Retinal pigment epithelial cell (primary cell): ENCODE measurements around the gene ZNF26.

Experiments
- DNase-seq: peaks from one replicate; pipeline ENCODE4 v3.0.0-alpha.2; 2010; ENCODE audit warnings: low read depth
- H3K4me3 ChIP-seq: 2 replicates; pipeline ENCODE4 v1.5.1; 2011; ENCODE audit warnings: mild to moderate bottlenecking, low read length, control low read depth, moderate library complexity
- TF ChIP-seq, protein P1 (sequence below): conservative IDR thresholded peaks from 2 replicates; pipeline ENCODE4 v1.5.1; 2011; ENCODE audit warnings: low read depth, low read length, control low read depth, inconsistent platforms

Gene ZNF26

GRCh38 chr12:132946246-132946820 lies 39.8 kb upstream of the ZNF26 start:
- H3K4me3 ChIP-seq: no peak overlapping the region
- TF ChIP-seq, protein P1, sequence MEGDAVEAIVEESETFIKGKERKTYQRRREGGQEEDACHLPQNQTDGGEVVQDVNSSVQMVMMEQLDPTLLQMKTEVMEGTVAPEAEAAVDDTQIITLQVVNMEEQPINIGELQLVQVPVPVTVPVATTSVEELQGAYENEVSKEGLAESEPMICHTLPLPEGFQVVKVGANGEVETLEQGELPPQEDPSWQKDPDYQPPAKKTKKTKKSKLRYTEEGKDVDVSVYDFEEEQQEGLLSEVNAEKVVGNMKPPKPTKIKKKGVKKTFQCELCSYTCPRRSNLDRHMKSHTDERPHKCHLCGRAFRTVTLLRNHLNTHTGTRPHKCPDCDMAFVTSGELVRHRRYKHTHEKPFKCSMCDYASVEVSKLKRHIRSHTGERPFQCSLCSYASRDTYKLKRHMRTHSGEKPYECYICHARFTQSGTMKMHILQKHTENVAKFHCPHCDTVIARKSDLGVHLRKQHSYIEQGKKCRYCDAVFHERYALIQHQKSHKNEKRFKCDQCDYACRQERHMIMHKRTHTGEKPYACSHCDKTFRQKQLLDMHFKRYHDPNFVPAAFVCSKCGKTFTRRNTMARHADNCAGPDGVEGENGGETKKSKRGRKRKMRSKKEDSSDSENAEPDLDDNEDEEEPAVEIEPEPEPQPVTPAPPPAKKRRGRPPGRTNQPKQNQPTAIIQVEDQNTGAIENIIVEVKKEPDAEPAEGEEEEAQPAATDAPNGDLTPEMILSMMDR: no peak
- DNase-seq: no peak

DNA sequence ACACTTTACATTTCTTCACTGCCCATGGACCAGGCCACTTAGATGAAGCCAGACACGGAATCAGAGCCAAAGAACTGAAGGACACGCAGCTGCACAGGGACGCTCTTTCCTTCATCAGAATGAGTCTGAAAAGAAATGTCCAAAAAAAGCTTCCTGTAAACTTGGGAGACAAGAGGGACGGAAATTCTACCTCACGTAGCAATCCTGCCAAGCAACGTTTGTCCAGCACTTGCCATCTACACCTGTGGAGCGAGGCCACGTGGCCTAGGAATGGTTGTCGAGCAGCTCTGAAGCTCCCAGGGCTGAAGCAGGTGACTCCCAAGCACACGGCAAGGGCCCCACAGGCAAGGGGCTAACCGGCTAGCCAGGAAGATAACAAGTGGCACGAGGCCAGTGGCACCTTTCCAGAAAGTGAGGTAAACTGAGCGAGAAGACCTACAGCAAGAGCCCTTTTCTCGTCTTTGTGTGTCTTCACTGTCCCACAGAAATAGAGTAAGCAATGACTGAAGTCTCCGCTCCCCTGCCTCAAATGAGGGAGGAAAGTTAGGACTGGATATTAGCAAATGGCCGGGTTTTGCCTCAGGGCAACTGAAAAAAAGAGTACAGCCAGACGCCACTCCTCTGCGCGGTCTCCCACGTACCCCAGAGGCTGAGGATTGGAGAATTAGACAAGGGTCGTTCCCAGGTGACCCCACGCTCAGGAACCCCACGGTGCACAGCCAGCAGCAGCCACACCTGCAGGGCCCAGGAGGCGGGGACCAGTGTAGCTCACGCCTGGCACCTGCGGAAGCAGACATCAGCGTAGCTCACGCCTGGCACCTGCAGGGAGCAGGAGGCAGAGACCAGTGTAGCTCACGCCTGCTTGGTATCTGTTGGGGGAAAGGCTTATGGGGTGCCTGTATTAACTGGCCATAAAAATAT lies 37.8 kb upstream of the ZNF26 start:
- no peak overlapping the region for H3K4me3 ChIP-seq
- no peak for DNase-seq
- TF ChIP-seq, protein P1: no peak

- no peak for DNase-seq
- no peak overlapping the region for H3K4me3 ChIP-seq
- TF ChIP-seq, protein P1: no peak
These were observed 36.0 kb upstream of the ZNF26 start for GRCh38 chr12:132949936-132950837.

DNA sequence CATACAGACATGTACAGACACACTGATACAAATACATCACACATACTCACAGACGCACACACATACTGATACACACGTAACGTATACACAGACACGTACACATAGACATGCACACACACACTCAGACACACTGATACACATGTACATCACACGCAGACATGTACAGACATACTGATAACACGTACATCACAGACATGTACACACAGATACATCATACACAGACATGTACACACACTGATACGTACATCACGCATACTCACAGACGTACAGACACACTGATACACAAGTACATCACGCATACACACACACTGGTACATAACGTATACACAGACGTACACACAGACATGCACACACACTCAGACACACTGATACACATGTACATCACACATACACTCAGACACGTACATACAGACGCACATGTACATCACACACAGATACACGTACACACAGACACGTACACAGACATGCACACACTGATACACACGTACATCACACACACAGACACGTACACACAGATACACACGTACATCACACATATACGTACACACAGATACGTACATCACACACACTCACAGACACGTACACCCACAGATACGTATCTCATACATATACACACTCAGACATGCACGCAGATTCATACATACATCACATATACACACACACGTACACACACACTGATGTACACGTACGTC lies 35.2 kb upstream of the ZNF26 start:
- H3K4me3 ChIP-seq: no peak overlapping the region
- no peak for DNase-seq
- TF ChIP-seq, protein P1: no peak

DNA sequence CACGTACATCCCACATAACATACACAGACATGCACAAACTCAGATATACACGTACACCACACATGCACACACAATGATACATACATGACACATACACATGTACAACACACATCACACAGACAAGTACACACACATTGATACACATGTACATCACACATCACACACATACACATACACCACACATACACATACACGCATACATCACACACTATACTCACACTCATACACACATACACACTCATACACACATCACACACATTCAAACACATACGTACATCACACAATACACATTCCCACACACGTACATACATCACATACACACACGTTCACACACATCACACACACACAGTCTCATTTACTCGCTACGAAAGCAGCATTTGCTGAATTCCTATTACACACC lies 34.5 kb upstream of the ZNF26 start:
- H3K4me3 ChIP-seq: no peak overlapping the region
- TF ChIP-seq, protein P1: no peak
- DNase-seq: no peak

GRCh38 chr12:132952371-132953162 lies 33.6 kb upstream of the ZNF26 start:
- no peak for DNase-seq
- H3K4me3 ChIP-seq: no peak overlapping the region
- TF ChIP-seq, protein P1: no peak
